SK-N-SH treated with all-trans-retinoic acid at 6 μM for 48 hours (cell line): ENCODE results near the gene SBK2.
"Not testable (repeated sequence)": the region's sequence is repeated elsewhere in the genome, so short reads cannot be mapped to it uniquely, and the experiment has no call there.

Experiments used
- ATAC-seq: fragments of 200-7000 bp; cut with Tn5 transposase; 3 replicates; pipeline ENCODE4 v1.9.1; 2020; ENCODE audit warnings: mild to moderate bottlenecking, moderate library complexity
- ARNTL ChIP-seq: fragments of 450-650 bp; formaldehyde crosslinking; IDR thresholded peaks from 2 replicates; pipeline ENCODE4 v1.5.0; 2020; ENCODE audit warnings: low read depth, mild to moderate bottlenecking, moderate library complexity, borderline replicate concordance
- BACH2 ChIP-seq: fragments of 250-450 bp; sonication (Bioruptor Pico); IDR thresholded peaks from 2 replicates; pipeline ENCODE4 v1.9.0; 2021; ENCODE audit warnings: mild to moderate bottlenecking, borderline replicate concordance
- CSDC2 ChIP-seq: fragments of 250-450 bp; sonication (Bioruptor Pico); IDR thresholded peaks from 2 replicates; pipeline ENCODE4 v1.5.0; 2020; ENCODE audit warnings: mild to moderate bottlenecking, moderate library complexity
- GLIS3 ChIP-seq: fragments of 250-450 bp; sonication (Bioruptor Pico); IDR thresholded peaks from 2 replicates; pipeline ENCODE4 v1.5.0; 2020; ENCODE audit warnings: mild to moderate bottlenecking, moderate library complexity
- ISL1 ChIP-seq: fragments of 250-450 bp; sonication (Bioruptor Pico); IDR thresholded peaks from 2 replicates; pipeline ENCODE4 v2.1.2; 2022; ENCODE audit warnings: mild to moderate bottlenecking, moderate library complexity
- OSR1 ChIP-seq: fragments of 250-450 bp; sonication (Bioruptor Pico); IDR thresholded peaks from 2 replicates; pipeline ENCODE4 v1.8.0; 2022; ENCODE audit warnings: moderate library complexity, mild to moderate bottlenecking, inconsistent platforms
- PATZ1 ChIP-seq: fragments of 250-450 bp; sonication (Bioruptor Pico); IDR thresholded peaks from 2 replicates; pipeline ENCODE4 v1.8.0; 2020; ENCODE audit warnings: mild to moderate bottlenecking, moderate library complexity, borderline replicate concordance
- POU6F1 ChIP-seq: fragments of 250-450 bp; sonication (Bioruptor Pico); IDR thresholded peaks from 2 replicates; pipeline ENCODE4 v1.8.0; 2021; ENCODE audit warnings: low read depth, mild to moderate bottlenecking, moderate library complexity, borderline replicate concordance
- RARB ChIP-seq: fragments of 250-450 bp; sonication (Bioruptor Pico); IDR thresholded peaks from 2 replicates; pipeline ENCODE4 v1.8.0; 2021; ENCODE audit warnings: mild to moderate bottlenecking, moderate library complexity
- SNAI2 ChIP-seq: fragments of 250-450 bp; sonication (Bioruptor Pico); IDR thresholded peaks from 2 replicates; pipeline ENCODE4 v1.5.0; 2020; ENCODE audit warnings: mild to moderate bottlenecking, moderate library complexity
- TOX ChIP-seq: fragments of 250-450 bp; sonication (Bioruptor Pico); IDR thresholded peaks from 2 replicates; pipeline ENCODE4 v1.8.0; 2021; ENCODE audit warnings: mild to moderate bottlenecking, moderate library complexity, borderline replicate concordance
- ZC3H10 ChIP-seq: fragments of 250-450 bp; sonication (Bioruptor Pico); IDR thresholded peaks from 2 replicates; pipeline ENCODE4 v1.5.1; 2021; ENCODE audit warnings: mild to moderate bottlenecking, moderate library complexity
- ZFP3 ChIP-seq: fragments of 250-450 bp; sonication (Bioruptor Pico); IDR thresholded peaks from 2 replicates; pipeline ENCODE4 v1.5.0; 2020; ENCODE audit warnings: mild to moderate bottlenecking, moderate library complexity
- ZNF565 ChIP-seq: fragments of 450-650 bp; formaldehyde crosslinking; conservative IDR thresholded peaks from 2 replicates; pipeline ENCODE4 v1.5.0; 2020; ENCODE audit warnings: low read depth, mild to moderate bottlenecking, moderate library complexity
- ZNF70 ChIP-seq: fragments of 450-650 bp; formaldehyde crosslinking; IDR thresholded peaks from 2 replicates; pipeline ENCODE4 v1.5.0; 2020; ENCODE audit warnings: mild to moderate bottlenecking, moderate library complexity
- ZNF8 ChIP-seq: fragments of 450-650 bp; formaldehyde crosslinking; IDR thresholded peaks from 2 replicates; pipeline ENCODE4 v1.5.0; 2020; ENCODE audit warnings: mild to moderate bottlenecking, moderate library complexity
- TF ChIP-seq, protein P1 (sequence below): fragments of 250-450 bp; sonication (Bioruptor Pico); IDR thresholded peaks from 2 replicates; pipeline ENCODE4 v1.5.1; 2021; ENCODE audit warnings: mild to moderate bottlenecking, moderate library complexity
- TF ChIP-seq, protein P2 (sequence below): fragments of 250-450 bp; sonication (Bioruptor Pico); IDR thresholded peaks from 2 replicates; pipeline ENCODE4 v1.5.1; 2020; ENCODE audit warnings: low read depth, mild to moderate bottlenecking, moderate library complexity

Gene SBK2

GRCh38 chr19:55538132-55538531 lies 1.2 kb upstream of the SBK2 start:
- no peak for ATAC-seq
- TF ChIP-seq PATZ1 = no peak

GRCh38 chr19:55537741-55538111 lies 793 bp upstream of the SBK2 start:
- TF ChIP-seq CSDC2 (CRISPR knock-in tag) (no peak), RARB (CRISPR knock-in tag) (no peak), SNAI2 (no peak), POU6F1 (CRISPR knock-in tag) (no peak), ZC3H10 (CRISPR knock-in tag) (no peak), ZFP3 (no peak), ARNTL (CRISPR knock-in tag) (no peak), ISL1 (CRISPR knock-in tag) (no peak), PATZ1 (no peak), OSR1 (CRISPR knock-in tag) (no peak), ZNF70 (CRISPR knock-in tag) (no peak), TOX (no peak), ZNF8 (CRISPR knock-in tag) (no peak), GLIS3 (CRISPR knock-in tag) (no peak)
- TF ChIP-seq, protein P1, sequence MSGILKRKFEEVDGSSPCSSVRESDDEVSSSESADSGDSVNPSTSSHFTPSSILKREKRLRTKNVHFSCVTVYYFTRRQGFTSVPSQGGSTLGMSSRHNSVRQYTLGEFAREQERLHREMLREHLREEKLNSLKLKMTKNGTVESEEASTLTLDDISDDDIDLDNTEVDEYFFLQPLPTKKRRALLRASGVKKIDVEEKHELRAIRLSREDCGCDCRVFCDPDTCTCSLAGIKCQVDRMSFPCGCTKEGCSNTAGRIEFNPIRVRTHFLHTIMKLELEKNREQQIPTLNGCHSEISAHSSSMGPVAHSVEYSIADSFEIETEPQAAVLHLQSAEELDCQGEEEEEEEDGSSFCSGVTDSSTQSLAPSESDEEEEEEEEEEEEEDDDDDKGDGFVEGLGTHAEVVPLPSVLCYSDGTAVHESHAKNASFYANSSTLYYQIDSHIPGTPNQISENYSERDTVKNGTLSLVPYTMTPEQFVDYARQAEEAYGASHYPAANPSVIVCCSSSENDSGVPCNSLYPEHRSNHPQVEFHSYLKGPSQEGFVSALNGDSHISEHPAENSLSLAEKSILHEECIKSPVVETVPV (CRISPR knock-in tag) = no peak
- ATAC-seq = peak; percentile 24; the same call in 1 of the 3 replicates

DNA sequence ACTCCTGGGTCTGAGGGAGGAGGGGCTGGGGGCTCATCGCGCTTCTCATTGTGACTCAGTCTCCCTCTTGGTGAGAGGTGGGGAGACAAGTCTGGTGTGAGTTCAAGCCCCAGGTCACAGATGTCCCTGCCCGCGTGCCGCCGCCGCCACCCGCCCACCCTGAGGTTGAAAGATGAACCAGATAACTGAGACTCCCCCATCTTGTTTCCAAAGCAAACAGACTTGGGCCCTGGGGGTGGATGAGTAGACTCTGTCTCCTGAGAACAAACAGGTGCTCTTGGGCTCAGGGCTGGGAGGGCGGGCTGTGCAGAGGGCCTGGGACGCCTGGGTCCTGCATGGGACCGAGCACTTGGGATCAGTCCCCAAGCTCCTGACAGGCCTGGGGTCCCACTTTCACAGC lies 567 bp downstream of the SBK2 start:
- no peak for ATAC-seq
- TF ChIP-seq ZC3H10 (CRISPR knock-in tag) (no peak), GLIS3 (CRISPR knock-in tag) (no peak)
- TF ChIP-seq, protein P2, sequence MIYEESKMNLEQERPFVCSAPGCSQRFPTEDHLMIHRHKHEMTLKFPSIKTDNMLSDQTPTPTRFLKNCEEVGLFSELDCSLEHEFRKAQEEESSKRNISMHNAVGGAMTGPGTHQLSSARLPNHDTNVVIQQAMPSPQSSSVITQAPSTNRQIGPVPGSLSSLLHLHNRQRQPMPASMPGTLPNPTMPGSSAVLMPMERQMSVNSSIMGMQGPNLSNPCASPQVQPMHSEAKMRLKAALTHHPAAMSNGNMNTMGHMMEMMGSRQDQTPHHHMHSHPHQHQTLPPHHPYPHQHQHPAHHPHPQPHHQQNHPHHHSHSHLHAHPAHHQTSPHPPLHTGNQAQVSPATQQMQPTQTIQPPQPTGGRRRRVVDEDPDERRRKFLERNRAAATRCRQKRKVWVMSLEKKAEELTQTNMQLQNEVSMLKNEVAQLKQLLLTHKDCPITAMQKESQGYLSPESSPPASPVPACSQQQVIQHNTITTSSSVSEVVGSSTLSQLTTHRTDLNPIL = no peak

- no peak for ATAC-seq
- TF ChIP-seq RARB (CRISPR knock-in tag) (no peak), TOX (no peak), ZNF8 (CRISPR knock-in tag) (no peak), OSR1 (CRISPR knock-in tag) (no peak), ZNF565 (CRISPR knock-in tag) (no peak)
These were observed 975 bp downstream of the SBK2 start for GRCh38 chr19:55535965-55536350.

DNA sequence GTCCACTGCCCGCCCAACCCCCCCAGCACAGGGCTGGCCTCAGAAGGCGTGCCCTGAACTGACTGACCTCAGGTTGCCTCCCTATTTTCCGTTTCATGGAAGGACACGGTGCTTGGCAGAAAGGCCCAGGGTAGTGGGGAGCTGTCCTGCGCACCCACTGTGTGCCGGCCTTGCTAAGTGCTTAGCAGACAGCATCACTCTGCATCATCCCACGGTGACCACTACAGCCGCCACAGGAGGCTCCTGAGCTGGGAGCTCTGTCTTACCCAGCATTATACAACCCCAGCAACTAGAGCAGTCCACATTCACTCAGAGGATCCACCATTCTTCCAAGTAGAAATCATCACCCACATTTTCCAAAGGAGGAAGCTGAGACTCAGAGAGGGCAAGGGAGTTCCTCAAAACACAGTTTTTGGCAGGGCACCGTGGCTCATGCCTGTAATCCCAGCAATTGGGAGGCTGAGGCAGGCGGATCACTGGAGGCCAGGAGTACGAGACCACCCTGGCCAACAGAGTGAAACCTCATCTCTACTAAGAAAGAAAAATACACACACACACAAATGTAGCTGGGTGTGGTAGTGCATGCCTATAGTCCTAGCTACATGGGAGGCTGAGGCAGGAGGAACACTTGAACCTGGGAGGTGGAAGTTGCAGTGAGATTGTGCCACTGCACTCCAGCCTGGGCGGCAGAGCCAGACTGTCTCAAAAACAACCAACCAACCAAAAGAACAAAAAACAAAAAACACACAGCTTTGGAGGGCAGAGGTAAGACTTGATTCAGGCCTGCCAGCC lies 1.6 kb downstream of the SBK2 start:
- no peak for ATAC-seq
- TF ChIP-seq BACH2 = no peak

DNA sequence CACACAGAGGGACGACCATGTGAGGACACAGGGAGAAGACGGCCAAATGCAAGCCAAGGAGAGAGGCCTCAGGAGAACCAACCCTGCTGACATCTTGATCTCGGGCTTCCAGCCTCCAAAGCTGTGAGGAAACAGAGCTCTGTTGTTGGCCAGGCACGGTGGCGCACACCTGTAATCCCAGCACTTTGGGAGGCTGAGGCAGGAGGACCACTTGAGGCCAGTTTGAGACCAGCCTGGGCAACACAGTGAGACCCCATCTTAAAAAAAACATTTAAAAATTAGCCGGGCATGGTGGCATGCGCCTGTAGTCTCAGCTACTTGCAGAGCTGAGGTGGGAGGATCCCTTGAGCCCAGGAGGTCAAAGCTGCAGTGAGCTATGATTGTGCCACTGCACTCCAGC lies 2.7 kb downstream of the SBK2 start:
- not testable (repeated sequence) for ATAC-seq
